Measurements from ENCODE around the gene PRKN. TPM values are rescaled to one million over a fixed set of nuclear protein-coding genes. Genes with fewer than 3 reads are reported as not detected.

PRKN gene
- total RNA-seq, 1 experiment from 2014 or later, result not detected

DNA sequence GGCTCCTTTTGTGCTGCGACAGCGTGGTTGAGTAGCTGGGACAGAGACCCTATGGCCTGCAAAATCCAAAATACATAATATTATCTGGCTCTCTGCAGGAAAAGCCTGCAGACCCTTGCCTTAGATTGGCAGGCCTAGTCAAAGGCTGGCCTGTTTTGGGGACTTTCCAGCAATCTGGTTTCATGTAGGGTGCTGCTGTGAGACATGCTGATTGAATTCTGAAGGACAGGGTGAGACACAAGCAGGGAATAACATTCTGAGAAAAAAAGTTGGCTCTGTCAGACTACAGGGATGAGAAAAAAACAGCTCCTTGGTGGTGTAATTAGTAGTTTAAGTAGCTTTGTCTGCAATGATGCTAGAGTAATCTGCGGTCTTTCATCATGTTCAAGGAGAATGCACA, 1051.0 kb downstream of the PRKN start:
- H3K79me2 ChIP-seq (ENCODE audit: low read depth), result no peaks in the 10 kb centered on the region
- H3K4me3 ChIP-seq, result no peak overlapping the region
- CTCF ChIA-PET, result no interaction called here
- H3K9me2 ChIP-seq (ENCODE audit: insufficient read depth), result no peaks in the 10 kb centered on the region
- H3K4me1 ChIP-seq (replicated peaks; ENCODE audit: insufficient read depth), result no peaks in the 10 kb centered on the region
- TF ChIP-seq EZH2 (IDR thresholded peaks at IDR 0.05; ENCODE audit: low read depth) (no peak), CTCF (conservative IDR thresholded peaks at IDR 0.05) (no peak)
- no TSS peak for BruUV-seq (replicated peaks)
- no peak for DNase-seq
- no peaks in the 10 kb centered on the region for H4K20me1 ChIP-seq (ENCODE audit: insufficient read depth)
- POLR2A ChIA-PET (ENCODE audit: unreplicated experiment), result no interaction called here
- no peak overlapping the region for H3K27ac ChIP-seq
- H3K4me2 ChIP-seq, result no peak overlapping the region
- intact Hi-C loops (cut with micrococcal nuclease; ENCODE audit: unreplicated experiment), result no loop called here
- H2AFZ ChIP-seq, result no peak overlapping the region
- no peaks in the 10 kb centered on the region for H3K36me3 ChIP-seq (ENCODE audit: low read depth)
- H3F3A ChIP-seq (ENCODE audit: insufficient read depth, low read depth), result no peaks in the 10 kb centered on the region
- H3K9me3 ChIP-seq (ENCODE audit: insufficient read depth, low read depth), result no peaks in the 10 kb centered on the region
- H3K27me3 ChIP-seq (ENCODE audit: insufficient read depth, low read depth), result no peaks in the 10 kb centered on the region

DNA sequence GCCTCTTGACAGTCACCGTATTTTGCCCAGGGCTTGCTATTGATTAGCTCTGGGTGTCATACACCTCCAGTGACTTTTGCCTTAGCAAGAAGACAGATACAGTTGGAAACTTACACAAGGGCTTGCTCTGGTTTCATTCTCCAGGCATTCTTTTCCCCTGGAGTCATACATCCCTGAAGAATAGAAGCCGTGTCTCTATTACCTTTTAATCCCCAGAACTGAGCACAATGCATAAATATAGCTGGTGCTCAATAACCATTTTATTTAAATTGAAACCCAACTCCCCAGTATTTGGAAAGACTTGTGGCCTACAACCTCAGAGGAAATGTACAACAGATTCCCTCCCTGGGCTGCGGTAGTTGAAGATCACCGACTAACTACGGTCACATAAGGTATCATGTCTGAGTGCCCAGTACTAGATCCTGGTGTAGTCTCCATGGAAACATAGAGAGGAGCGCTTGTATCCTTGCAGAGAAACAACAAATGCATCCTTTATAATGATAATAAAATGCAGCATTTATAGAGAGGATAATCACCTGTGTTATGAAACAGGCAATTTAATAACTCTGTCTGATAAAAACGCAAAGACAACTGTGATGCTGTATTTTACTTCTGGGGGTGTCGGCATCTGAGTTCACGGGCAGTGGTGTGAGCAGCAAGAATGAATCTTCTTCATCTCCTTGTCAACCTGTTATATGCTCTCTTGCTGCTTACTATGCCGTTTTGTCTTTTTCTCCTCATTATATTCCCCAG, 1052.5 kb downstream of the PRKN start:
- POLR2A ChIA-PET (ENCODE audit: unreplicated experiment), result no interaction called here
- no peaks in the 10 kb centered on the region for H3K36me3 ChIP-seq (ENCODE audit: low read depth)
- H4K20me1 ChIP-seq (ENCODE audit: insufficient read depth), result no peaks in the 10 kb centered on the region
- no peaks in the 10 kb centered on the region for H3K79me2 ChIP-seq (ENCODE audit: low read depth)
- CTCF ChIA-PET, result no interaction called here
- no peak overlapping the region for H3K27ac ChIP-seq
- no peak overlapping the region for H3K4me3 ChIP-seq
- H3K27me3 ChIP-seq (ENCODE audit: insufficient read depth, low read depth), result no peaks in the 10 kb centered on the region
- no peak overlapping the region for H2AFZ ChIP-seq
- TF ChIP-seq EZH2 (IDR thresholded peaks at IDR 0.05; ENCODE audit: low read depth), result no peak
- TF ChIP-seq CTCF (conservative IDR thresholded peaks at IDR 0.05), result no peak
- no TSS peak for BruUV-seq (replicated peaks)
- no peaks in the 10 kb centered on the region for H3K4me1 ChIP-seq (replicated peaks; ENCODE audit: insufficient read depth)
- no peaks in the 10 kb centered on the region for H3K9me3 ChIP-seq (ENCODE audit: insufficient read depth, low read depth)
- no peaks in the 10 kb centered on the region for H3K9me2 ChIP-seq (ENCODE audit: insufficient read depth)
- H3K4me2 ChIP-seq, result no peak overlapping the region
- intact Hi-C loops (cut with micrococcal nuclease; ENCODE audit: unreplicated experiment), result no loop called here
- H3F3A ChIP-seq (ENCODE audit: insufficient read depth, low read depth), result no peaks in the 10 kb centered on the region
- DNase-seq, result no peak

- Histone ChIP-seq H3K79me2 (ENCODE audit: low read depth) (no peaks in the 10 kb centered on the region), H2AFZ (no peak overlapping the region), H3F3A (ENCODE audit: insufficient read depth, low read depth) (no peaks in the 10 kb centered on the region), H3K9me3 (ENCODE audit: insufficient read depth, low read depth) (no peaks in the 10 kb centered on the region), H3K9me2 (ENCODE audit: insufficient read depth) (no peaks in the 10 kb centered on the region), H3K4me2 (no peak overlapping the region), H3K27me3 (ENCODE audit: insufficient read depth, low read depth) (no peaks in the 10 kb centered on the region), H3K27ac (no peak overlapping the region), H3K36me3 (ENCODE audit: low read depth) (no peaks in the 10 kb centered on the region), H4K20me1 (ENCODE audit: insufficient read depth) (no peaks in the 10 kb centered on the region), H3K4me1 (replicated peaks; ENCODE audit: insufficient read depth) (no peaks in the 10 kb centered on the region), H3K4me3 (no peak overlapping the region)
- TF ChIP-seq EZH2 (IDR thresholded peaks at IDR 0.05; ENCODE audit: low read depth) (no peak), CTCF (conservative IDR thresholded peaks at IDR 0.05) (no peak)
- DNase-seq, result no peak
- no TSS peak for BruUV-seq (replicated peaks)
- POLR2A ChIA-PET (ENCODE audit: unreplicated experiment), result no interaction called here
- CTCF ChIA-PET, result no interaction called here
- intact Hi-C loops (cut with micrococcal nuclease; ENCODE audit: unreplicated experiment), result no loop called here
Measured at GRCh38 chr6:161673026-161673425, 1054.5 kb downstream of the PRKN start.
